ENCODE measurements around the gene CENPA. TPM values are rescaled to one million over a fixed set of nuclear protein-coding genes. Genes with fewer than 3 reads are reported as not detected.

The CENPA gene
- total RNA-seq, 1 donor from 2014 or later = 55.0 TPM

- Histone ChIP-seq H3K4me1 (peaks cover 11% of the 10 kb centered on the region), H3F3A (ENCODE audit: low read depth) (no peaks in the 10 kb centered on the region), H3K9ac (no peak overlapping the region), H3K36me3 (no peaks in the 10 kb centered on the region), H3K27ac (no peak overlapping the region), H3K9me3 (ENCODE audit: low read depth) (no peaks in the 10 kb centered on the region), H3K4me3 (no peak overlapping the region), H3K79me2 (ENCODE audit: low read depth) (peaks cover 10% of the 10 kb centered on the region), H3K4me2 (no peak overlapping the region), H4K20me1 (ENCODE audit: low read depth) (peaks cover 37% of the 10 kb centered on the region), H3K27me3 (no peaks in the 10 kb centered on the region), H2AFZ (replicated peaks) (no peak overlapping the region)
- TF ChIP-seq CTCF (IDR thresholded peaks at IDR 0.05) (no peak), EZH2phosphoT487 (IDR thresholded peaks at IDR 0.05) (no peak), EZH2 (IDR thresholded peaks at IDR 0.05) (no peak)
- Mint-ChIP-seq H3K36me3 (peaks cover 1% of the 10 kb centered on the region), H3K4me3 (no peak overlapping the region), H3K4me1 (peaks cover 24% of the 10 kb centered on the region), H3K27me3 (ENCODE audit: insufficient read depth, low read depth) (no peaks in the 10 kb centered on the region), H3K27ac (peak overlapping the region; percentile 85), H3K9me3 (no peaks in the 10 kb centered on the region)
- no peak for DNase-seq (ENCODE audit: low spot score)
These were observed 16.6 kb upstream of the CENPA start for GRCh38 chr2:26769089-26769761.

GRCh38 chr2:26770986-26771586 lies 14.8 kb upstream of the CENPA start:
- H3K4me1 Mint-ChIP-seq = peaks cover 10% of the 10 kb centered on the region
- H3K9me3 Mint-ChIP-seq = no peaks in the 10 kb centered on the region
- H3K27me3 Mint-ChIP-seq (ENCODE audit: insufficient read depth, low read depth) = no peaks in the 10 kb centered on the region
- Histone ChIP-seq H3K27me3 (no peaks in the 10 kb centered on the region), H3K9ac (no peak overlapping the region), H3K27ac (no peak overlapping the region), H4K20me1 (ENCODE audit: low read depth) (peaks cover 34% of the 10 kb centered on the region), H3K36me3 (no peaks in the 10 kb centered on the region), H2AFZ (replicated peaks) (no peak overlapping the region), H3K4me1 (peaks cover 3% of the 10 kb centered on the region), H3K4me2 (no peak overlapping the region), H3K4me3 (no peak overlapping the region), H3K9me3 (ENCODE audit: low read depth) (no peaks in the 10 kb centered on the region), H3F3A (ENCODE audit: low read depth) (no peaks in the 10 kb centered on the region), H3K79me2 (ENCODE audit: low read depth) (no peaks in the 10 kb centered on the region)
- H3K27ac Mint-ChIP-seq = peak overlapping the region; percentile 51
- DNase-seq (ENCODE audit: low spot score) = no peak
- no peak overlapping the region for H3K4me3 Mint-ChIP-seq
- TF ChIP-seq EZH2 (IDR thresholded peaks at IDR 0.05) (no peak), CTCF (IDR thresholded peaks at IDR 0.05) (peak; percentile 38)
- no peaks in the 10 kb centered on the region for H3K36me3 Mint-ChIP-seq

GRCh38 chr2:26772064-26773001 lies 13.5 kb upstream of the CENPA start:
- H3K36me3 Mint-ChIP-seq = peaks cover 5% of the 10 kb centered on the region
- H3K27me3 Mint-ChIP-seq (ENCODE audit: insufficient read depth, low read depth) = peaks cover 5% of the 10 kb centered on the region
- H3K4me1 Mint-ChIP-seq = peaks cover 5% of the 10 kb centered on the region
- Histone ChIP-seq H3K36me3 (no peaks in the 10 kb centered on the region), H3K27me3 (no peaks in the 10 kb centered on the region), H4K20me1 (ENCODE audit: low read depth) (peaks cover 29% of the 10 kb centered on the region), H3F3A (ENCODE audit: low read depth) (no peaks in the 10 kb centered on the region), H3K9ac (no peak overlapping the region), H3K4me3 (no peak overlapping the region), H3K79me2 (ENCODE audit: low read depth) (no peaks in the 10 kb centered on the region), H3K27ac (no peak overlapping the region), H3K9me3 (ENCODE audit: low read depth) (no peaks in the 10 kb centered on the region), H2AFZ (replicated peaks) (no peak overlapping the region), H3K4me2 (no peak overlapping the region), H3K4me1 (peaks cover under 1% of the 10 kb centered on the region)
- H3K4me3 Mint-ChIP-seq = no peak overlapping the region
- no peak for TF ChIP-seq CTCF (IDR thresholded peaks at IDR 0.05)
- TF ChIP-seq EZH2 (IDR thresholded peaks at IDR 0.05) = no peak
- TF ChIP-seq EZH2phosphoT487 (IDR thresholded peaks at IDR 0.05) = no peak
- no peak overlapping the region for H3K27ac Mint-ChIP-seq
- no peak for DNase-seq (ENCODE audit: low spot score)
- H3K9me3 Mint-ChIP-seq = no peaks in the 10 kb centered on the region

All from neural progenitor cell (in vitro differentiated cells).